AG04449 (cell line): ENCODE data around the gene AGPAT4.
"Not testable (repeated sequence)": the region's sequence is repeated elsewhere in the genome, so short reads cannot be mapped to it uniquely, and the experiment has no call there.

Source experiments
- CTCF ChIA-PET: fragments of 350-600 bp; formaldehyde crosslinking; extraction: SDS; loops from one replicate; lab custom pipeline; 2021; ENCODE audit warnings: antibody characterized with exemption; lab: Yijun Ruan, JAX
- POLR2A ChIA-PET: fragments of 400-600, 350-600 bp; formaldehyde crosslinking; extraction: SDS; loops from one replicate; lab custom pipeline; 2020; ENCODE audit warnings: antibody characterized with exemption, inconsistent platforms; lab: Yijun Ruan, JAX
- DNase-seq: peaks from one replicate; pipeline ENCODE4 v3.0.0-alpha.2; 2010; ENCODE audit warnings: low read depth, low spot score
- H3K4me3 ChIP-seq: 2 replicates; pipeline ENCODE4 v1.5.1; 2011; ENCODE audit warnings: low read depth, mild to moderate bottlenecking, control low read depth, low read length
- TF ChIP-seq, protein P1 (sequence below): IDR thresholded peaks from one replicate; pipeline ENCODE4 v1.5.1; 2011; ENCODE audit warnings: mild to moderate bottlenecking, moderate library complexity, low read length, control low read depth, inconsistent platforms; ENCODE audit not compliant: insufficient read depth; ENCODE audit errors: missing control alignments

AGPAT4 gene

GRCh38 chr6:161130541-161130940, 143.3 kb downstream of the AGPAT4 start:
- TF ChIP-seq, protein P1, sequence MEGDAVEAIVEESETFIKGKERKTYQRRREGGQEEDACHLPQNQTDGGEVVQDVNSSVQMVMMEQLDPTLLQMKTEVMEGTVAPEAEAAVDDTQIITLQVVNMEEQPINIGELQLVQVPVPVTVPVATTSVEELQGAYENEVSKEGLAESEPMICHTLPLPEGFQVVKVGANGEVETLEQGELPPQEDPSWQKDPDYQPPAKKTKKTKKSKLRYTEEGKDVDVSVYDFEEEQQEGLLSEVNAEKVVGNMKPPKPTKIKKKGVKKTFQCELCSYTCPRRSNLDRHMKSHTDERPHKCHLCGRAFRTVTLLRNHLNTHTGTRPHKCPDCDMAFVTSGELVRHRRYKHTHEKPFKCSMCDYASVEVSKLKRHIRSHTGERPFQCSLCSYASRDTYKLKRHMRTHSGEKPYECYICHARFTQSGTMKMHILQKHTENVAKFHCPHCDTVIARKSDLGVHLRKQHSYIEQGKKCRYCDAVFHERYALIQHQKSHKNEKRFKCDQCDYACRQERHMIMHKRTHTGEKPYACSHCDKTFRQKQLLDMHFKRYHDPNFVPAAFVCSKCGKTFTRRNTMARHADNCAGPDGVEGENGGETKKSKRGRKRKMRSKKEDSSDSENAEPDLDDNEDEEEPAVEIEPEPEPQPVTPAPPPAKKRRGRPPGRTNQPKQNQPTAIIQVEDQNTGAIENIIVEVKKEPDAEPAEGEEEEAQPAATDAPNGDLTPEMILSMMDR: no peak
- DNase-seq: no peak
- POLR2A ChIA-PET: no interaction called here
- CTCF ChIA-PET: interaction anchor here (1.1 to 5.2 kb wide), 2 partner anchors 10 to 242 kb away, joined by 3 to 37 read pairs; no protein-coding TSS in a partner anchor
- no peak overlapping the region for H3K4me3 ChIP-seq

DNA sequence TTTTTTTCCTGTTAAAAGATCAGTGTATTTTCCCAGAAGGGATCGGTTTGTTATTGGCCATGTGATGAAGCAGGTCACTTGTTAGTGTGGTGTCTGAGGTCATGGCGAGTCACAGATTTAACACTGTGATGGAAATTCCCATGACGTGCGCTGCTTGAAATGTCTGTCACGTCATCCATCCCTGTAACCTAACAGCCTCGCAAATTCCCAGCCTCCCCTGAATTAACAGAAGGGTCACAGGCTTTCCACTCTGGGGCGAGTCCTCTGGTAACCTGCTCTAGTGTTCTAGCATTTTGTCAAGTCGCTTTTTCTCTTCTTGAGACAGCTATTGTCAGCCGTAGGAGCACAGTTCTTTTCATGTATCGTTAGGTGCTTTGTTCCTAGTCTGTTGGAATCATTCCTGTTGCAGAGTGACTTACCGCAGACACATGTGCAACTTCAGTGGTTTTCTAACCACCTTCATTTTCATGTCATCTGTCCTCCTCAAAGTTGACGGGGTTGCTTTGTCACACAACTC, 145.1 kb downstream of the AGPAT4 start:
- no peak overlapping the region for H3K4me3 ChIP-seq
- CTCF ChIA-PET: interaction anchor here (1.1 to 1.4 kb wide), 3 partner anchors 12 to 198 kb away, joined by 3 read pairs; no protein-coding TSS in a partner anchor
- TF ChIP-seq, protein P1: no peak
- no peak for DNase-seq
- POLR2A ChIA-PET: no interaction called here

DNA sequence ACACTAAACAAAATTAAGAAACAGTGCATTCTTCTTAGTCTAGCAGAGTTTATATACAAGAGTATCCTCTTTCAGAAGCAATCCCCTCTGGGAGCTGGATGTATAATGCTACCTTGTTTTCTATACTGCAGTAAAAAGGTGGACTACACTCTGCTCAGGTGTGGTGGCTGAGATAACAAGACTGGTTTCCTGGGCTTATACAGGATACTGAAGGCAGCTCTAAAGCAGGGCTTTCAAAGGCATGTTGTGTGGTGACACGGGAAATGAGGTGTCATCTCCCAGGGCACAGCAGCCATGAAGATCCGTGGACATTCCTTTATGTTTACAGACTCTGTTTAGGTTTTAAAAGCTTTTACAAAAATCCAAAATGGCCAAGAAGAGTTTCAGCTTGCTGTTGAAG, 145.6 kb downstream of the AGPAT4 start:
- POLR2A ChIA-PET: no interaction called here
- CTCF ChIA-PET: interaction anchor here (0.9 to 1.6 kb wide), 5 partner anchors 11 to 243 kb away, joined by 3 to 6 read pairs (median 3); no protein-coding TSS in a partner anchor
- no peak for DNase-seq

GRCh38 chr6:161127071-161127740, 146.7 kb downstream of the AGPAT4 start:
- TF ChIP-seq, protein P1: no peak
- ChIA-PET CTCF (interaction anchor here (0.9 to 1.9 kb wide), 5 partner anchors 10 to 247 kb away, joined by 3 to 6 read pairs (median 3); no protein-coding TSS in a partner anchor), POLR2A (no interaction called here)
- no peak overlapping the region for H3K4me3 ChIP-seq
- no peak for DNase-seq

More for the DNA sequence above, 145.6 kb downstream of the AGPAT4 start:
- TF ChIP-seq, protein P1: no peak
- H3K4me3 ChIP-seq: no peak overlapping the region

- H3K4me3 ChIP-seq: no peak overlapping the region
- DNase-seq: no peak
- TF ChIP-seq, protein P1: no peak
- CTCF ChIA-PET: no interaction called here
- POLR2A ChIA-PET: no interaction called here
These were observed 148.3 kb downstream of the AGPAT4 start for GRCh38 chr6:161125591-161125990.

DNA sequence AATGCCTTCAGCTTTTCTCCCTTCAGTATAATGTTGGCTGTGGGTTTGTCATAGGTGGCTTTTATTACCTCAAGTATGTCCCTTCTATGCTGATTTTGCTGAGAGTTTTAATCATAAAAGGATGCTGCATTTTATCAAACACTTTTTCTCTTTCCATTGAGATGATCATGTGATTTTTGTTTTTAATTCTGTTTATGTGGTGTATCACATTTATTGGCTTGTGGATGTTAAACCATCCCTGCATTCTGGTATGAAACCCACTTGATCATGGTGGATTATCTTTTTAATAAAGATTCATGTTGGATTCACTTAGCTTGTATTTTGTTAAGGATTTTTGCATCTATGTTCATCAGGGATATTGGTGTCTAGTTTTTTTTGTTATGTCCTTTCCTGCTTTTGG, 150.5 kb downstream of the AGPAT4 start:
- POLR2A ChIA-PET, DNase-seq, H3K4me3 ChIP-seq: not testable (repeated sequence)
- CTCF ChIA-PET: interaction anchor here (1.3 kb wide), 1 partner anchor 248 kb away, joined by 4 read pairs; no protein-coding TSS in a partner anchor
